Heart left ventricle (tissue), 16 donors: Measurements from ENCODE around the gene MAPKAPK2. TPM values are rescaled to one million over a fixed set of nuclear protein-coding genes. Genes with fewer than 3 reads are reported as not detected.

Experiments
- ATAC-seq, 4 donors: fragments of 200-7000 bp; cut with Tn5 transposase; one replicate each; pipeline ENCODE4 v1.9.1; 2020 to 2022; ENCODE audit warnings: moderate library complexity in 4 of 4, mild to moderate bottlenecking in 3 of 4, moderate number of reproducible peaks in 1 of 4
- DNase-seq, 5 donors: peaks; one replicate each; pipeline ENCODE4 v3.0.0-alpha.2; 2020
- H3K27ac ChIP-seq, 12 donors: fragments of 200-600 bp; sonication (generic) in 4 of 12; one replicate each; pipeline versions ENCODE4 v1.5.0 to v1.8.0; 2016 to 2022; ENCODE audit warnings: mild to moderate bottlenecking in 2 of 12
- H3K27me3 ChIP-seq, 9 donors: fragments of 200-600 bp; sonication (generic) in 2 of 9; one replicate each; pipeline versions ENCODE4 v1.5.1 to v1.8.0; 2016 to 2022; ENCODE audit warnings: mild to moderate bottlenecking in 3 of 9
- H3K36me3 ChIP-seq, 9 donors: fragments of 200-600 bp; sonication (generic) in 2 of 9; one replicate each; pipeline versions ENCODE4 v1.5.0 to v1.8.0; 2018 to 2022; ENCODE audit warnings: mild to moderate bottlenecking in 2 of 9
- H3K4me1 ChIP-seq, 12 donors: fragments of 200-600 bp; sonication (generic) in 4 of 12; one replicate each; pipeline versions ENCODE4 v1.5.0 to v1.8.0; 2016 to 2022; ENCODE audit warnings: mild to moderate bottlenecking in 3 of 12
- H3K4me3 ChIP-seq, 12 donors: fragments of 200-600 bp; sonication (generic) in 4 of 12; one replicate each; pipeline versions ENCODE4 v1.5.0 to v1.8.0; 2017 to 2022; ENCODE audit warnings: mild to moderate bottlenecking in 9 of 12, moderate library complexity in 4 of 12
- H3K9me3 ChIP-seq, 12 donors: fragments of 200-600 bp; sonication (generic) in 4 of 12; one replicate each; pipeline versions ENCODE4 v1.5.0 to v1.8.0; 2016 to 2022; ENCODE audit warnings: mild to moderate bottlenecking in 1 of 12
- CTCF ChIP-seq, 12 donors: fragments of 200-600 bp; sonication (generic) in 4 of 12; IDR thresholded peaks; one replicate each; pipeline versions ENCODE4 v1.5.0 to v1.8.0; 2018 to 2022; ENCODE audit warnings: antibody characterized with exemption in 12 of 12, mild to moderate bottlenecking in 5 of 12
- POLR2A ChIP-seq, 2 donors: fragments of 450-650 bp; IDR thresholded peaks; one replicate each; pipeline ENCODE4 v1.6.1; 2017; ENCODE audit warnings: antibody characterized with exemption in 2 of 2, mild to moderate bottlenecking in 2 of 2, moderate library complexity in 2 of 2
- WGBS, 4 donors: extraction: QIAGEN DNeasy Blood & Tissue Kit in 2 of 4; methylation state at CpG; one replicate each; pipeline versions ENCODE4 v1.1.5 to v1.1.7; 2013 to 2018; 5-methylcytosine and 5-hydroxymethylcytosine counted together
- intact Hi-C, 10 donors: fragments of 100-400 bp; cut with DNase I; formaldehyde crosslinking; loops; one replicate each; pipeline versions ENCODE4 v1.11.1 to v1.14.2; 2022
- polyA plus RNA-seq, 2 donors: library from polyadenylated mRNA; stranded (reverse); fragments of 200-250 nt; gene quantifications; one replicate each; pipeline ENCODE4 v1.2.3, GENCODE V29; 2013
- total RNA-seq, 9 donors: library from RNA; depleted of rRNA in 2 of 9; stranded (reverse); fragments of >200 nt in 2 of 9; fragmentation: NEBNext Ultra II Directional in 3 of 9; extraction: Animal tissue kit (Norgen Biotek cat#: 25700) in 3 of 9; gene quantifications; one replicate each; pipeline versions ENCODE4 v1.1.0 to v1.2.4, GENCODE V29; 2016 to 2023
- donor health status: ischemic (EF 13 %, LVEDD 7.1; RV severe dilation, severe dysfunction).
- donor health status: healthy with polysubstance abuse.
- donor health status: DM: no; HTN: yes; CAD: no.
- donor health status: DM: no; HTN: no; CAD: no.
- donor health status: ischemic (EF 25% LVEDD 6.9; RV normal size, moderate dysfunction).
- donor health status: ischemic (EF 25% LVEDD 5.7; RV mildly dilated, moderate dysfunction).
- donor health status: healthy.
- donor health status: DM: yes; HTN: yes; CAD: no.
- donor health status: ischemic (EF 35%, LVEDD 5.7; RV mildly dilated, moderate dysfunction).
- donor health status: nonischemic (EF 11% LVEDD 7.7; RV severe dilation, severe dysfunction).
- donor health status: DM: yes; HTN: yes; CAD: no.
- donor health status: PGD.
- donor health status: ischemic (EF 29% LVEDD 5.4; RV normal size, mild dysfunction).
- donor health status: nonischemic (EF 23%, LVEDD 6.1; RV moderate dilation, normal function).

The MAPKAPK2 gene
- total and polyA plus RNA-seq, 11 donors, result 126 to 327 (median 223) TPM

- peaks cover 25 to 96% (median 89%) of the 10 kb centered on the region in 12 donors for H3K4me1 ChIP-seq
- TF ChIP-seq CTCF (IDR thresholded peaks at IDR 0.05) (no peak), POLR2A (IDR thresholded peaks at IDR 0.05) (no peak)
- no peaks in the 10 kb centered on the region for H3K36me3 ChIP-seq
- H3K27ac ChIP-seq, result peak overlapping the region in 11 of 12 donors; percentile 26 to 83 (median 58)
- WGBS, 4 donors, result 53 to 62% (median 60%) methylated on average over 8 of the region's 8 CpGs
- intact Hi-C loops, result no loop called here
- DNase-seq (peak in 1 of 5 donors; percentile 30), ATAC-seq (peak in 1 of 4 donors; percentile 25)
- no peaks in the 10 kb centered on the region for H3K9me3 ChIP-seq
- H3K4me3 ChIP-seq, result no peak overlapping the region
- H3K27me3 ChIP-seq, result no peaks in the 10 kb centered on the region
These were observed 32.4 kb downstream of the MAPKAPK2 start for GRCh38 chr1:206716870-206717673.

GRCh38 chr1:206717674-206717989 lies 32.9 kb downstream of the MAPKAPK2 start:
- H3K27me3 ChIP-seq, result no peaks in the 10 kb centered on the region
- TF ChIP-seq POLR2A (IDR thresholded peaks at IDR 0.05) (no peak), CTCF (IDR thresholded peaks at IDR 0.05) (no peak)
- no peaks in the 10 kb centered on the region for H3K36me3 ChIP-seq
- no peaks in the 10 kb centered on the region for H3K9me3 ChIP-seq
- no peak overlapping the region for H3K4me3 ChIP-seq
- H3K27ac ChIP-seq, result peak overlapping the region in 7 of 12 donors; percentile 11 to 83 (median 29)
- intact Hi-C loops, result no loop called here
- no peak for DNase-seq
- no peak for ATAC-seq
- peaks cover 25 to 96% (median 89%) of the 10 kb centered on the region in 12 donors for H3K4me1 ChIP-seq
- 83 to 86% (median 85%) methylated on average over 1 of the region's 1 CpG for WGBS, 4 donors

GRCh38 chr1:206719169-206719839 lies 34.6 kb downstream of the MAPKAPK2 start:
- no peaks in the 10 kb centered on the region for H3K36me3 ChIP-seq
- intact Hi-C loops, result no loop called here
- ATAC-seq (no peak), DNase-seq (no peak)
- H3K9me3 ChIP-seq, result no peaks in the 10 kb centered on the region
- no peak overlapping the region for H3K4me3 ChIP-seq
- WGBS, 4 donors, result 48 to 65% (median 54%) methylated on average over 10 of the region's 10 CpGs
- H3K27me3 ChIP-seq, result no peaks in the 10 kb centered on the region
- peak overlapping the region in 10 of 12 donors; percentile 1 to 87 (median 35) for H3K27ac ChIP-seq
- no peak for TF ChIP-seq POLR2A (IDR thresholded peaks at IDR 0.05)
- TF ChIP-seq CTCF (IDR thresholded peaks at IDR 0.05), result no peak
- H3K4me1 ChIP-seq, result peaks cover 23 to 99% (median 92%) of the 10 kb centered on the region in 12 donors

- H3K27me3 ChIP-seq, result no peaks in the 10 kb centered on the region
- intact Hi-C loops, result loop anchor here in 5 of 10 donors (5.0 to 10.0 kb wide), 2 partner anchors 34 to 67 kb away; no protein-coding TSS in a partner anchor
- TF ChIP-seq CTCF (IDR thresholded peaks at IDR 0.05) (no peak), POLR2A (IDR thresholded peaks at IDR 0.05) (no peak)
- no peaks in the 10 kb centered on the region for H3K36me3 ChIP-seq
- no peaks in the 10 kb centered on the region for H3K9me3 ChIP-seq
- no peak overlapping the region for H3K4me3 ChIP-seq
- WGBS, 4 donors, result 69 to 80% (median 72%) methylated on average over 1 of the region's 1 CpG
- H3K4me1 ChIP-seq, result peaks cover 14 to 99% (median 93%) of the 10 kb centered on the region in 12 donors
- H3K27ac ChIP-seq, result peak overlapping the region in 3 of 12 donors; percentile 32 to 92 (median 87)
- DNase-seq, result no peak
- no peak for ATAC-seq
These were observed 36.7 kb downstream of the MAPKAPK2 start for GRCh38 chr1:206721454-206721853.
